ENCODE data around the gene TMEM140.
"Not testable (repeated sequence)": the region's sequence is repeated elsewhere in the genome, so short reads cannot be mapped to it uniquely, and the experiment has no call there.

DNA sequence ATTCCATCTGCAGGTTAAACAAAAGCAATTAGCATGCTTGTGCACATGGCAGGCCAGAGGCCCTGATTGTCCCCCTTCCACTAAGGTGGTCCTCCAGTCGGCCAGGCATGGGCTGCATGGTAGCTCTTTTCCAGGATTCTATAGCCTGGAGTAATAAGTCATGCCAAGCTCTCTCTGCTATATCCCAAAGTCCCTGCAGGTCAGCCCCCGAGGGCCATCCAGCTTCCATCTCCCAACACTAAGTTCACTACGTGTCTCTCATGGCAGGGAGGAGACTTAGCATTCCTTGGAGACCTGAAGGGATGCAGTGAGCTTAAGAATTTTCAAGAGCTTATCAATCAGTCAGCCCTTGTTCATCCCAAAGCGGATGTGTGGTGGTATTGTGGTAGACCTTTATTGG, 26.0 kb downstream of the TMEM140 start:
- TF ChIP-seq CTCF (IDR thresholded peaks at IDR 0.05; ENCODE audit: borderline replicate concordance, extremely low read depth, low read length, poor library complexity, severe bottlenecking); EZH2 (IDR thresholded peaks at IDR 0.05; ENCODE audit: borderline replicate concordance, low read depth, low read length, severe bottlenecking): not testable (repeated sequence)
